ENCODE results near the gene USP20. TPM values are rescaled to one million over a fixed set of nuclear protein-coding genes. Genes with fewer than 3 reads are reported as not detected.

USP20 gene
- total RNA-seq, 2 donors from 2014 or later: 24.4 to 25.8 TPM

GRCh38 chr9:129826344-129826743 is 8.9 kb upstream of the USP20 start:
- H3K4me3 Mint-ChIP-seq: no peak overlapping the region
- H3K27ac Mint-ChIP-seq: no peak overlapping the region
- H3K9ac ChIP-seq (ENCODE audit: extremely low read depth, low read length, poor library complexity, severe bottlenecking): no peak overlapping the region

GRCh38 chr9:129826759-129827158 is 8.5 kb upstream of the USP20 start:
- Mint-ChIP-seq H3K4me1 (peaks cover 8% of the 10 kb centered on the region), H3K27me3 (ENCODE audit: insufficient read depth) (no peaks in the 10 kb centered on the region), H3K4me3 (no peak overlapping the region), H3K36me3 (ENCODE audit: low read depth) (peaks cover 52% of the 10 kb centered on the region), H3K27ac (no peak overlapping the region), H3K9me3 (no peaks in the 10 kb centered on the region)
- DNase-seq: no peak
- 88 to 100% methylated on average over 1 of the region's 1 CpG for WGBS, 2 experiments (ENCODE audit: insufficient coverage in 1 of 2, insufficient read length in 1 of 2)
- no peak overlapping the region for H3K4me3 ChIP-seq (ENCODE audit: low read length)
- H3K9ac ChIP-seq (ENCODE audit: extremely low read depth, low read length, poor library complexity, severe bottlenecking): no peak overlapping the region
- no peak for TF ChIP-seq CTCF (conservative IDR thresholded peaks at IDR 0.05)
- H3K36me3 ChIP-seq (ENCODE audit: control insufficient read depth, insufficient read depth, low read length): peaks cover 54% of the 10 kb centered on the region
- H3K27ac ChIP-seq (ENCODE audit: low read depth, low read length): no peak overlapping the region
- no peaks in the 10 kb centered on the region for H3K27me3 ChIP-seq (ENCODE audit: control insufficient read depth, insufficient read depth, low read length, poor library complexity, severe bottlenecking)
- H3K4me1 ChIP-seq (ENCODE audit: control insufficient read depth, insufficient read depth, low read length): no peaks in the 10 kb centered on the region
- no peaks in the 10 kb centered on the region for H3K9me3 ChIP-seq (ENCODE audit: control insufficient read depth, low read length)

More at GRCh38 chr9:129826344-129826743, 8.9 kb upstream of the USP20 start:
- H3K27me3 Mint-ChIP-seq (ENCODE audit: insufficient read depth): no peaks in the 10 kb centered on the region
- peaks cover 54% of the 10 kb centered on the region for H3K36me3 ChIP-seq (ENCODE audit: control insufficient read depth, insufficient read depth, low read length)
- WGBS, 2 experiments (ENCODE audit: insufficient coverage in 1 of 2, insufficient read length in 1 of 2): 92 to 93% methylated on average over 3 to 6 of the region's 6 CpGs
- peaks cover 50% of the 10 kb centered on the region for H3K36me3 Mint-ChIP-seq (ENCODE audit: low read depth)
- no peak overlapping the region for H3K27ac ChIP-seq (ENCODE audit: low read depth, low read length)
- TF ChIP-seq CTCF (conservative IDR thresholded peaks at IDR 0.05): no peak
- H3K9me3 Mint-ChIP-seq: no peaks in the 10 kb centered on the region
- H3K4me1 ChIP-seq (ENCODE audit: control insufficient read depth, insufficient read depth, low read length): no peaks in the 10 kb centered on the region
- no peaks in the 10 kb centered on the region for H3K27me3 ChIP-seq (ENCODE audit: control insufficient read depth, insufficient read depth, low read length, poor library complexity, severe bottlenecking)
- no peak for DNase-seq
- H3K4me1 Mint-ChIP-seq: peaks cover 8% of the 10 kb centered on the region
- H3K4me3 ChIP-seq (ENCODE audit: low read length): no peak overlapping the region
- no peaks in the 10 kb centered on the region for H3K9me3 ChIP-seq (ENCODE audit: control insufficient read depth, low read length)

- WGBS, 2 experiments (ENCODE audit: insufficient coverage in 1 of 2, insufficient read length in 1 of 2): 97 to 100% methylated on average over 6 to 9 of the region's 9 CpGs
Observed at GRCh38 chr9:129828051-129828450, 7.2 kb upstream of the USP20 start.

More at GRCh38 chr9:129828051-129828450, 7.2 kb upstream of the USP20 start:
- Mint-ChIP-seq H3K4me3 (no peak overlapping the region), H3K27me3 (ENCODE audit: insufficient read depth) (no peaks in the 10 kb centered on the region), H3K9me3 (no peaks in the 10 kb centered on the region), H3K27ac (no peak overlapping the region), H3K36me3 (ENCODE audit: low read depth) (peaks cover 46% of the 10 kb centered on the region), H3K4me1 (peaks cover under 1% of the 10 kb centered on the region)
- no peaks in the 10 kb centered on the region for H3K27me3 ChIP-seq (ENCODE audit: control insufficient read depth, insufficient read depth, low read length, poor library complexity, severe bottlenecking)
- H3K9ac ChIP-seq (ENCODE audit: extremely low read depth, low read length, poor library complexity, severe bottlenecking): no peak overlapping the region
- no peak for TF ChIP-seq CTCF (conservative IDR thresholded peaks at IDR 0.05)
- no peak overlapping the region for H3K4me3 ChIP-seq (ENCODE audit: low read length)
- H3K27ac ChIP-seq (ENCODE audit: low read depth, low read length): no peak overlapping the region
- no peaks in the 10 kb centered on the region for H3K9me3 ChIP-seq (ENCODE audit: control insufficient read depth, low read length)
- H3K36me3 ChIP-seq (ENCODE audit: control insufficient read depth, insufficient read depth, low read length): peaks cover 52% of the 10 kb centered on the region
- DNase-seq: no peak
- no peaks in the 10 kb centered on the region for H3K4me1 ChIP-seq (ENCODE audit: control insufficient read depth, insufficient read depth, low read length)
